GM21360 (cell line): Measurements from ENCODE around the gene NFATC1.

Experiments
- ATAC-seq: cut with Tn5 transposase; IDR thresholded peaks from one replicate; pipeline ENCODE4 v1.9.1; 2021; ENCODE audit warnings: mild to moderate bottlenecking, moderate library complexity; ENCODE audit not compliant: unreplicated experiment

Gene NFATC1

DNA sequence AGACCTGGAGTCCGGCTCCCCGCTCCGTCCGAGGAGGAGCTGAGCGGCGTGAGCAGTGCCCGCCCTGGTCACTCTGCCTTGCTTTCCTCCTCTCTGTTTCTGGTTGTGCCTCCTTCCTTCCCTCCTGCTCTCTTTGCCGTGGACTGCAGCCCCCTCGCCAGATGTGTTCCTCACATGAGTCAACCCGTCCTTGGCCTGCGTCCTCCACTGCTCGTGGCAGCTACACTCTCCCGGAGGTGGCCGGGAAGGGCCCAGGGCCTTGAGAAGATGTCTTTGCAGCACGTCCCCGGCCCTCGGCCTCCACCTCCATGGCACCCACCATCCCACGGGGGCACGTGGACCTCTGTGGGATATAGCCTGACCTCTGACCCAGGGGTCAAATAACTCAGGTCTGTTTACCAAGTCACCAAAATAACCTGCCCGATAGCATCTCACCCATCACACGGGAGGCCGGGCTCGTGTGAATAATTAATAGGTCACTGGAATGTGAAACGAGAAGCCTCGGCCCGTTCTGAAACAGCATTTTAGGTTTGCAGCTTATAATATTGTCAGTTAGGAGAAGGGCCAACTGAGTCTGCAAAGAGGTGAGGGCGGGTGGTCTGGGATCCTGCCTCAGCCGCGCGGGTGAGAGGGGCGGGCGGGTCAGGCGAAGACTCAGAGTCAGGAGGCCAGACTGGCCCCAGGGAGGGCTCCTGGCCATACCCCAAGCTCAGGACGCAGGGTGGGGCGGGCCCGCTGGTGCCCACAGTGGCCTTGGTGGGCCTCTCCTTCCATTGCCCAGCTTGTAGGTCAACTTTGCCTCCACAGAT, 42.6 kb downstream of the NFATC1 start:
- no peak for ATAC-seq

DNA sequence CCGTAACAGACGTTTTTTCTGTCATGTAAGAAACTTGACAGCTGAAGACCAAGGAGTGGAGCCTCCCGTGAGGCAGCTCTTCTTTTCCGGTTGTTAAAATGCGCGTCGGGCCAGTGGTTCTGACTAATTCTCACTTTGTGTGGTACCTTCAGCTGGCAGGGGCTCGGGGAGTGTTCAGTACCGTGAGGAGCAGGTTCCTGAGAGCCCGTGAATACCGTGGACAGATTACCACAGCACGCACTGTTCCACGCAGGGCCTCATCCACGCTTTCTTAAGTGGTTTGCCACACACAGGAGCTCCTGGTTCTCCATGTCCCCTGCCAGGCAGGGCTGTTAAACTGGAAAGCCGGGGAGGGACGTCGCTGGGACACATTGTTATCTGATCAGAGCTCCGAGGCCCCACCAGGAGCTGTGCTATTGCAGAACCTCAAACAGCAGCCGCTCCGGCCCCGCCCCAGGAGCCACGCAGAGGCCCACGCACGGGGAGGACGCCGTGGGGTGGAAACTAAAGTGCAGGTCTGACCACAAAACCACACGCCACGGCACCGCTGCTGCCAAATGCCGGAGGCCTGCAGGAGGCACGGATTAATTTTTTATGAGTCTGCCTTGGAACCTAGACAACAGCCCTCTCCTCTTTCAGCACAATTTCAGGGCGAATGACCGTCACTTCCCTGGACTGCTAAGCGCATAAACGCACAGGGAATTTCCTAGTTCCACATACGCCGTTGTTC, 43.3 kb downstream of the NFATC1 start:
- ATAC-seq: no peak

DNA sequence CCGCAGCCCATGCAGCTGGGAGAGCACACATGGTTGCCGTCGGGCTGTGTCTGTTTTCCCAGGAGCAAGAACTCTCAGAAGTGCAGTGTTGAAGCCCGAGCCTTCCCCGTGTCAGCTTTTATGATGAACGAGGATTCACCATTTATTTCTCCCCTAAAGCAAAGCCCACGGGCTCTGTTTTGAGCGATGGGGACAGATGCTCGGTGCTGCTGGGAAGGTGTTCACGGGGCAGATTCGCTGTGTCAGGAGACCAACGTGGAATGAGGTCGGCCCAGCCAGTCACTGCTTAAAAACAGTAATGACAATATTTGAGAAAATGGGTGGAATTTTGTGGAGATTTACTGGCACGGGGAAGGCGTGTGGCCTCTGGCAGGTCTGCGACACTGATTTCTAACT, 43.9 kb downstream of the NFATC1 start:
- ATAC-seq: no peak

DNA sequence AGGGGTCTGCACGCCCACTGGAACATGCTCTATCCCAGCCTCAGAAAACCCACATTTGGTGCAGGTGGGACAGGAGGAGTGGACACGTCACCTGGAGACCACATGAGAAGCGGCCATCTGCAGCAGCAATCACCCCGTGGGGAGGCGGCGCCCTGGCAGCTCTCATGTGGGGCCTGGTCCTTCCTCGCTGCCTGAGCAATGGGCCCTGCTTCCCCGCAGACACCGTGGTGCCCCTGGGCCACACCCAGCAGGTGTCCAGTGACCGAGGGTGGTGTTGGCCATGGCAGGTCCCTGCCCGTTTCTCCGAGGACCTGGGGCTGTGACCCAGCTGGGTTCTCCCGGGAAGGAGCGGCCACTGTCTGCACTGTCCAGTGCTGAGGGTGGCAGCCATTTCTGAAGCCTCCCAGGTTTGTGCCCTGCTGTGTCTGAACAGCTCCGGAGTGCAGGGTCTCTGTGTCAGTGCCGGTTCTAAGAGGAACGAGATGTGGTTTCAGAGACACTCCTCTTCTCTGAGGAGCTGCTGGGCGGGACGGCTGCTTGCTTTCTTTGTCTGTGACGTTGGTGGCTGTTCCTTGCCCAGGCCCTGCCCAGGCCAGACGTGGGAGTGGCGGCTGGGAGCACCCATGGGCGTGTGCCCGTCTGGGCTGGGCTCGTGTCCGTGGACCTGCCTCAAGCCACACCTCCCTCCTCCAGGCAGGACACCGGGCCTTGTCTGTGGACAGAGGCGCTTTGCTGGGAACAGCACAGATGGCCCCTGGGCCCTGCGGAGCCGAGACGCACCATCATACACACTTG, 44.8 kb downstream of the NFATC1 start:
- ATAC-seq: no peak

DNA sequence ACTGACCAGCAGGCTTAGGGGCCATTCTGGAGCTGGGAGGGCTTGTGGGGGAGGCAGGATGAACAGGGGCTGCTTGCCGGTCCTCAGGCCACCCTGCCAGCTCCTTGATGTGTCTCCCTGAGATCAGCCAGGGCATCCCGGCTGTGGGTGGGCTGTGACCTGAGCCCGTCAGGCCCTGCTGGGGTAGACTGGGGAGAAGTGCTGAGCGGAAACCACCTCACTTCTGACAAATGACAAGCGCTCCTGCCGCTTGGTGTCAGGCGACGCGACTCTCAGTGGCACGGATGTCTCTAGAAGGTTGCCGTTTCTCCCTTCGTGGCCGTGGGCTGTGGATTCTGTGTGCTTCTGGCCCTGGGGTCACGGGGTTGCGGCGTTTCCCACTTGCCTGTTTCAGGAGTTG, 45.7 kb downstream of the NFATC1 start:
- ATAC-seq: no peak

DNA sequence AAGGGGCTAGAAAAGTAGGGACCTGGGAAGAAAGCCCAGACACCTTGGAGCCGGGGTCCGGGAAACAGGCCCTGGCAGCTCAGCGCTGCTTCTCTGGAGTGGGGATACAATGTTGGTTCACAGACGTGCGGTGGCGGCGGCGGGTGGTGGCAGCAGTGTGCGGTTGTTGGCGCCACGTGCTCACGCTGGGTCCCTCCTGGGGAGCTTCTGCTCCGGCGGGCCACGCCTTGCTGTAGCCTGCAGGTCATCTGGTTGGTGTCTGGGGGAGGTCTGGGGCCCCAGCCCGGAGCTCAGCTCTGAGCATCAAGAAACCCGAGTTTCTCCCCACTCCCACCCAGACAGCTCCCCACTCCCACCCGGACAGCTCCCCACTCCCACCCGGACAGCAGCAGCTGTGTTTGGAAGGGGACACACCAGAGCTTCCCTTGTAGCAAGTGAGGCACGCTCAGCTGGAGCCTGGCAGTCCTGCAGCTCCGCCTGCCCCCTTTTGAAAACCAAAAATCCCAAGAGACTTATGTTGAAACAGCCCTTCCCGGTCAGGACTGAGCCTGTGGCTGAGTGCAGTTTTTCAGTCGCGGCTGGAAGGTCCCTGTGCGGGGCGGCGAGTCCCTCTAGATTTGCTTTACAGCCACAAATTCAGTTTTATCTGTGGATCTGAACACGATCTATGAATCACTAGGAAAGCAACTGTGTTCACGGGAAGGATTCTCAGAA, 46.9 kb downstream of the NFATC1 start:
- ATAC-seq: peak; percentile 58

DNA sequence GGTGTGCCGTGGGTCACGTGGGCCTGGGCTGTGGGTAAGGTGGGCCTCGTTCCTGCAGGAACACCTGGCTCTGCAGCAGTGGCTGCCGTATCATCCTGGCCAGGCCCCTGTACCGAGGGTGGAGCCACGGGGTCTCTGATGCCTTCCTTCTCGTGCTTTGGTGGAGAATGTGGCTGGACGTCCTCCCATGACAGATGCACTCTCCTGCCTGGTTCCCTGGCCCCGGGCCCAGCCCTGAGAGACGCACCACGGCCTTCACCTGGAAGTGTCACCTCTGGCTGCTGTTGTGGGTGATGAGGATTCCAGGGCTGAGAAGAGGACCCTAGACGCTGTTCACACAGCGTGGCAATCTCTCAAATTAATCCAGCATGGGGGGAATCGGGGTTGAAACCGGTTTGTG, 49.5 kb downstream of the NFATC1 start:
- no peak for ATAC-seq

DNA sequence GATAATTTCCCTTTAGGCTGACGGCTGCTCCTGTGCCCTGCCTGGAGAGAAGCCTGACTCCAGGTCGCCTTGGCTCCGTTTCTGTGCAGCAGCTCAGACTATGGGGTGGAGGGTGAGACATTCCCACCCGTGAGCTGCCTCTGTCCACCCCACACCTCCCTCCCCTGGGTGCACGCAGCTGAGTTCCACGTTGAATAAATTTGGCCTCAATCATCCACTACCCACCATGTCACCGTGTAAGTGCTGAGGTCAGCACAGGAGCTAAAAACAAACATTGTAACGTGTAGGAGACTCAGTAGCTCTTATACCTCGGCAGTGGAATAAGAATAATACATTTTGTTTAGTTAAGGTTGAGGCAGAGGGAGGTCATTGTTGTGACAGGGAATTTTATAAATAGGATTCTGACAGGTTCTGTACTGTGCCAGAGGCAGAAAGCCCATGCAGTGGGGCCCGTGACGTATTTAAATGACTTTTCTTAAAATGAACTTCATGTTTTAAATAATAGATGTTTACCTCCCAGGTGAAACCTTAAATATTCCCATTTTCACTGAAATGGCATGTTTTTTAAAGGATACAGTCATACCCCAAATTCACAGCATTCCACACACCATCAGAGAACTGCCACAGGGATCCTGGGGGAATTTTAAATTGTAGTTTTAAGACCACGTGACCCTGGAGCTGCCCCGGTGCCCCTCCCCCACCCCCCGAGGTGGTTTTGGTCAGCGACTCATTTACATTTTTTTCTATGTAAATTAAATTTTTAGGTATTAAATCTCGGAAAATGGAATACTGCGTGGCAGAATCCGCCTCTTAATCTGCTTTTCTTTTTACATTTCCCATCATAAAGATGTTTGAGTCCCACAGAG, 50.2 kb downstream of the NFATC1 start:
- ATAC-seq: no peak

DNA sequence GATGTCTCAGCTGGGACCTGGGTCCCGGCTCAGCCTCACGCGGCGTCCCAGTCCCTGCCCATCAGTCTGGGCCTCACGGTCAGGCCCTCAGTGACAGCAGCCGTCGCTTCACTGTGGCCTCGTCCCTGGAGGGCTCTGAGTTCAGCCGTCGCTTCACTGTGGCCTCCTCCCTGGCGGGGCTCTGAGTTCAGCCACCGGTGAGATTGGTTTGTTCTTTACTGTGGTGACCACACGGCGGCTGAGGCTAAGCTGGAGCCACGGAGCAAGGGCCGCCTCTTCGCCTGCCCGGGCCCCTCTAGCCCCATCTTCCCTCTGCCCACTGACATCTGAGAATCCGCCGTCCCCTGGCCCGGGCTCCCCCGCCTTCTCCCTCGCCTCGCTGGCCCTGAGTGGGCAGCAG, 51.2 kb downstream of the NFATC1 start:
- no peak for ATAC-seq

DNA sequence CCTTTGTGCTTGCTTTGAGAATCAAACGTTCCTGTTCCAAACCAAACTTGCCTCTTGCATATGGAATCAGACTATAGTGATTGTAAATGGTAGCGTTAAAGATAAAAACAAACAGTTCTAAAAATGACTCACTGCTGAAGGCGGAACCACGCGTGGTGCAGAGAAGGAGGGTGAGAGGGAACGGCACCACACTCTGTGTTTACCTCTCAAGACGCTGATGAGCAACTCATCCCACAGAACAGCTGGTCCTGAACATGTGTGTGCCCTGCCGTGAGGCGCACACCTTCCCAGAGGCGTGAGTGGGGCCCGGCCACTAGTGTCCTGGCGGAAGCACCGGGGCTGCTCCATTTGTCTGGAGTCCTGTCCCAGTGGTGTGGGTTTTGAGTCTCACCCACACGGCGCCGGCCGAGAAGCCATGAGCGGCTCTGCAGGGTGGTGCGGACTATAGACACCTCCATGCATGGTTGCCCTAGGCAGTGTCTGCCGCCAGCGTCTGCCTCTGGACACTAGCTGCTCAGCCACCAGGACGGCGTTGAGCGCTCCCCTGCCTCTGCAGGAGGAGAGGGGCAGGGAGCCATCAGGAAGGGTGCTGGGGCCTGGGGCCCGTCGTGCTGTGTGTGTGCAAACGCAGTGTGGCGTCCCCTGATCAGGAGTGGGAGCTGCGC, 52.1 kb downstream of the NFATC1 start:
- ATAC-seq: no peak

DNA sequence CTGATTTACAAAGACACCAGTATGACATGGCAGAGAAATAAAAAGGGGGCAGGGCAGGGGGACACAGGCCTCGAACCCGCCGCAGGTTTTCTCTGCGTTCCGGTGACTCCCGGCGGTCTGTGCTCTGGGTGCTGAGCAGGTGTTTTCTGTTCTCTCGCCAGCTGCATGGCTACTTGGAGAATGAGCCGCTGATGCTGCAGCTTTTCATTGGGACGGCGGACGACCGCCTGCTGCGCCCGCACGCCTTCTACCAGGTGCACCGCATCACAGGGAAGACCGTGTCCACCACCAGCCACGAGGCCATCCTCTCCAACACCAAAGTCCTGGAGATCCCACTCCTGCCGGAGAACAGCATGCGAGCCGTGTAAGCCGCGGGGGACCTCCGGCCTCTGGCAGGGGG, 52.9 kb downstream of the NFATC1 start:
- no peak for ATAC-seq

DNA sequence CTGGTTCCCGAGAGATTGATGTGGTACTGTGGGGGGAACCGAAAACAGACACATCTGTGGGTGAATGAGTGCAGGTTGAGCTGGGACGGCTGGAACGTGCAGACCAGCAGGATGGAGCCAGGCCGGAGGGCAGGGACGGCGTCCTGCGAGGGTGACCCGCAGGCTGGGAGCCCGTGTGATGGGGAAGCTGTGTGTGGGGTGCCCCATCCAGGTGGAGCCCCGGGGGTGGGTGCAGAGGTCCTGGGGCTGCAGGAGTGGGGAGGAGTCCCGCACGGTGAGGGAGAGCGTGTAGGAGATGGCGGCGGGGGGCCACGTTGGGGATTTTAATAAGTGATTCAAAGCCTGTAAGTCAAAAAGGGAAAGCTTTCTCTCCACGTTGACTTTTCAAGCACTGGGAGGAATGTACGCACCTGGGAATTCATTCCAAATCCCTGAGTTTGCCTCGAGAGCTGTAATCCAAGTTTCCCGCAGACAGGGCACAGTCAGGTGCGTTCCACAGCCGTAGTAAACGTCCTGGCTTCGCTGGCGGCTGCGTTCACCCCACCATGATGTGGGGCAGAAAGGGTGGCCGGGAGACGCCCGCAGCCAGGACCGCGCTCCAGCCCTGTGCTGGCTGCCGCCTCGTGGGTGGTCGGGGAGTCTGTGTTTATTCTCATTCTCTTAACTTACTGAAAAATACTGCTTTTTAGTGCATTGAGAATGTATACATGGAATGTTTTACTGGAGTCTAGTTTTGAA, 54.0 kb downstream of the NFATC1 start:
- ATAC-seq: no peak

DNA sequence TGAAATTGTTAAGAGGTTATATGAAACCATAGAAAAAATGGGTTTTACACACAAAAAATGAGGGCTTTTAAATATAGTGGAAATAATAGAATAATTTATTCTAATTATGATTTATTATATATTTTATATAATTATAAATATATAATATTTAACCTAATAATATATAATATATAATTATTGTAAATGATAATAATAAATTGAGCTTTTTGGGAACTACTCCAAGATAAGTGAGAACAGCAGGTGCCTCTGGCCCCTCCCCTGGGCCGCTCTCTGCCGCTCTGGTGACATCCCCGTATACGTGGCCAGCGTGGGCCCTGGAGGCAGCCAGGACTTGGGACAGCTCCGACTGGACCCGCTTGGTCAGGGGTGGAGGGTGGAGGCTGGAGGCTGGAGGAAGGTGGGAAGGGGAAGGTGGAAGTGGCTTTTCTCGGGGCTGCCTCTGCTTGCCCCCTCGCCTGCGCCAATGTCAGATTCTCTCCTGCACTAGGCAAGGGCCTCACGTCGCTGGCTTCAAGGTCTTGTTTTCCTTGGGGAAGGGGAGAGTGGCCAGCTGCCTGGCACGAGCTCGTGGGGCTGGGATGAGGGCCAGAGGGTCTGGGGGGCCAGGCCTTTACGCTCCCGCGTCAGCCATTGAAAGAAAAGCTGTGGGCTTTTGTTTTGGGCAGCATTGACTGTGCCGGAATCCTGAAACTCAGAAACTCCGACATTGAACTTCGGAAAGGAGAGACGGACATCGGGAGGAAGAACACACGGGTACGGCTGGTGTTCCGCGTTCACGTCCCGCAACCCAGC, 54.8 kb downstream of the NFATC1 start:
- no peak for ATAC-seq

DNA sequence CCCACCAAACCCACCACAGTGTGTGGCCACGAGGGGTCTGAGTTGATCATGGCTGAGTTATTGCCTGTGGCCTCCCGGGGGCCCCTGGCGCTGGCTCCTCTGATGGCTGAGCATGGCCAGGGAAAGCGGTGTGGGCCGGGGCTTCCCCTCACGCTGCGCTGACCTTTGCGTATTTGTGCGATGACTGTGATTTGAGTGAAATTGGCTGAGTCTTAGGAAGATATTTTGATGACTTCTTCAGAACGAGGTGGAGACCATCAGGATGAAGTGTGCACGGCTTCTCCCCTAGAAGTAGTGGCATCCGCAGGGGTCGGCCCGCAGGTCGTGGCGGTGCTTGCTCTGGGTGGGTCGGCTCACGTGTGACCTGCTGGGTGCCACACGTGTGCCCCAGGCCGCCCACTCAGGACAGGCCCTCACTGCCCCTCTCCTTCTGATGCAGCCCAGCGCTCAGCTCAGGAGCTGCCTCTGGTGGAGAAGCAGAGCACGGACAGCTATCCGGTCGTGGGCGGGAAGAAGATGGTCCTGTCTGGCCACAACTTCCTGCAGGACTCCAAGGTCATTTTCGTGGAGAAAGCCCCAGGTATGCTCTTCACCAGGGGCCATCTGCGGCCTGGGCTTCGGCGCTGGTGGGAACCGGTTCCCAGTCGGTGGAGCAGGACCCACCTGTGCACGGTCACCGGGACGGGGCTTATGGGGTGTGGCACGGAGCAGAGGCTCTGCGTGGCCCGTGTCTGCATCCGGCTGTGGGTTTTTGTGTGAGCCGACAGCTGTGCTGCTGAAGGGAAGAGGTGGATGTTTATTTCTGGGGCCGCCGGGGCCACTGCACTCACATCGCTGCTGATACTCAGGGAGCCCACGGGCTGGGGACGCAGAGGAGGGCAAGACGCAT, 55.8 kb downstream of the NFATC1 start:
- no peak for ATAC-seq

DNA sequence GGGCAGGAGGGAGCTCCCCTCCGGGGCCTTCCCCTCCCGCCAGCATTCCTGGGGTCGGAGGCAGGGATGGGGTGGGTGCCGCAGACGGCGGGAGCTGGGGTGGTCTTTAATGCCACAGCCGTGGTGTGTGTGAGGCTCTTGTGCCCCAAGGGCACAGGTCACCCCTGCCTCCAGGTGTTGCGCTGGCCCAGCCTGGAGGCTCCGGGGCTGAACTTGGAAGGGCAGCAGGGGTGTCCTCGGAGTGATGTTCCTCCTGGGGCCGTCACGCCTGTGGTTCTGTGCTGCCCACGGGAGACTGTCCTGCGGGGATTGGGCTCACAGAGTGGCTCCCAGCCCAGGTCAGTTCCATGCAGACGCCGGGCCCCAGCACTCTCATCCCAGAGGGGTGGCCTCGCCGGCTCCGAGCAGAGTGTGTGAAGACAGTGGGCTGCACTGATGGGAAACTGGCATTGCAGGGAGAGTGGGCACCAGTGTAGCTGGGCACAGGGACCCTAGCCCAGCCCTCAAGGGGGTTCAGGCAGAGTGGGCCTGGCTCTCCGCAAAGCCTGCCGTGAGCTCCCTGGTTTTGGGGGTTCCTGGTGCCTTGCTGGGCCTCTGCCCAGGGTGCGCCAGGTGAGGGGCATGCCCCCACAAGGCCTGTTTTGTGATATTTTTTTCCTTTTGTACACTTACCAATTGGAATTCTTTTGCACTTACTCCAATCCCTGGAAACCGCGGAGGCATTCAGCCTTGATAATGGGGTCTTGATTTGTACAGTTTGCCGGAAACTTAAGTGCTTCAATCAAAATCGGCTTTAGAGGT, 56.7 kb downstream of the NFATC1 start:
- ATAC-seq: no peak

DNA sequence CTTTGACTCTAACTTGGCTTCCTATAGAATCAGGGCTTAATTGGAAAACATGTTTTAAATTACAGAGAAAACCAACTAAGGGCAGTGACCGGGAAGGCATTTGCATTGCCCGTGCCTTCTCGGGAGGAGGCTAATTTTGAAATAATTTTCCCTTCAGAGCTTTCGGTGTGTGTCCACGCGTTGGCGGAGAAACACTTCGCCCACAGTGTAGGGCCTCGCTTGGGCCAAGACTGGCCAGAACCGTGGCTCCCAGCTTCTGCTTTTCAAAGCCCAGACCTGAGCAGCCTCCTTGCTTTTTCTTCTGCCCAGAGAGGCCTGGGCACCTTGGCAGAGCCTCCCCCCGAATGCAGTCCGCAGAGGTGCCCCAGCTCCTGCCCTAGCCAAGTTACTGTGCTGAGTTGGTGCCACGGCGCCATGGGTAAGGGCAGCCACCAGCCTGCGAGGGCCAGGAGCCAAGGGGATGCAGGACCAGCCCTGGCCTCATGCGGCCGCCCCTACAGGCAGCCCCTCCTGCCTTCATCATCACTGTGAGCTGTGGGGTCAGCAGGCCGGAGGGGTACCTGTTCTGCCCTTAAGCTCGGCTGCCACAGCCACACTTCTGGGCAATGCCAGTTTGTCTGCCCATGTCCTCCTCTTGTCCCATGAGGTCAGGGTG, 57.4 kb downstream of the NFATC1 start:
- ATAC-seq: no peak
